ENCODE data around the gene SLC25A18. TPM values are rescaled to one million over a fixed set of nuclear protein-coding genes. Genes with fewer than 3 reads are reported as not detected.
"Not testable (repeated sequence)": the region's sequence is repeated elsewhere in the genome, so short reads cannot be mapped to it uniquely, and the experiment has no call there.

Gene SLC25A18
- total RNA-seq, 1 donor from 2014 or later: 2.2 TPM

DNA sequence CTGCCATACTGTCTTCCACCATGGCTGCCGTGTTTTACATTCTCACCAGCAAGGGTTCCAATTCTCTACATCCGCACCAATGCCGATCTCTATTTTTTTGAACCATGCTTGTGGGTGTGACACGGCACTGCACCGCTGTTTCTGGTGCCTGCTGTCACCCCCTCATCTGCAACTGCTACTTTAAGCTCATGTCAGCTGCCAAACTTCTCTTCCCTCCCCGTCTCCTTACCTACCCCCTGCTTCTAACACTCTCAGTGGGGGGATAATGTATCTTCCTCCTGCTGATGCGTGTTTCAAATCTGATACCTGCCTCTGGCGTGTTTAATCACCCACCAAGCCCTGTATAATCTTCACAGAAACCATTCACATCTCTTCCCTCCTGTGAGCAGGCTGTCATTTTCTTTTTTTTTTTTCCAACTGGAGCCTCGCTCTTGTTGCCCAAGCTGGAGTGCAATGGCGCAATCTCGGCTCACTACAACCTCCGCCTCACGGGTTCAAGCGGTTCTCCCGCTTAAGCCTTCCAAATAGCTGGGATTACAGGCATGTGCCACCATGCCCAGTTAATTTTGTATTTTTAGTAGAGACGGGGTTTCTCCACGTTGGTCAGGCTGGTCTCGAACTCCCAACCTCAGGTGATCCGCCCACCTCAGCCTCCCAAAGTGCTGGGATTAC is 2.9 kb downstream of the SLC25A18 start:
- ATAC-seq; intact Hi-C loops (cut with micrococcal nuclease); DNase-seq: not testable (repeated sequence)

GRCh38 chr22:17566776-17567175 is 3.5 kb downstream of the SLC25A18 start:
- DNase-seq (no peak), ATAC-seq (no peak)
- intact Hi-C loops (cut with micrococcal nuclease): no loop called here

- intact Hi-C loops (cut with micrococcal nuclease): no loop called here
- DNase-seq: peak; percentile 45
- ATAC-seq: peak; percentile 37
Observed at GRCh38 chr22:17569971-17570511, 6.7 kb downstream of the SLC25A18 start.

DNA sequence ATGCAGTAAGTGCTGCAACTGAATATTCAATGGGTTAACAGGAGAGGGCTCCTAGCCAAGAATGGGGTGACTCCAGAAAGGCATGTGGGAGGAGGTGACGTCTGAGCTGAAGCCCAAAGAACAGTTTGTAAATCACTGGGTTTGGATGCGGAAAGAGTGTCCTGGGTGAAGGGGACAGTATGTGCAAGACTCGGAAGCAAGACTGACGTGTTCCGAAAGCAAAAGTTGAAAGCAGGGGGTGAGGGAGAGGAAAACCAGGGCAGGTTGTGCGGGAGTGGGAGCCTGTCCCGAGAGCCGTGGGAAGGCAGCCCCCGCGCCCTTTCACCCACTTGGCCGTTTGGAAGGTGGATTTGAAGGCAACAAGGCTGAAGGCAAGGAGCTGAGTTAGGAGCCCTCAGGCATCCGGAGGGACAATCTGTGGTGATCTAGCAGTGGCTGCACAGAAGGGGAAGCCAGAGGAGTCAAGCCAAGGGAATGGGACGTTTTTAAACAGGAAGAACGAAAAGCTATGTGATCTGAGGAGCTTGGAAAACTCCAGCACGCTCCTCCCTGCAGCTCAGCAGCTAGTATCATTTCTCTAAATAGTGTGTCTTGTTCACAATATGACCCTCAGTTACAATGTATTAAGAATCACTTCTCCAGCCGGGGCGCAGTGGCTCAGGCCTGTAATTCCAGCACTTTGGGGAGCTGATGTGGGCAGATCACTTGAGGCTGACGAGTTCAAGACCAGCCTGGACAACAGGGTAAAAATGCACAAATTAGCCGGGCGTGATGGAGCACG is 7.7 kb downstream of the SLC25A18 start:
- intact Hi-C loops (cut with micrococcal nuclease): no loop called here
- ATAC-seq (peak; percentile 91), DNase-seq (peak; percentile 93)

DNA sequence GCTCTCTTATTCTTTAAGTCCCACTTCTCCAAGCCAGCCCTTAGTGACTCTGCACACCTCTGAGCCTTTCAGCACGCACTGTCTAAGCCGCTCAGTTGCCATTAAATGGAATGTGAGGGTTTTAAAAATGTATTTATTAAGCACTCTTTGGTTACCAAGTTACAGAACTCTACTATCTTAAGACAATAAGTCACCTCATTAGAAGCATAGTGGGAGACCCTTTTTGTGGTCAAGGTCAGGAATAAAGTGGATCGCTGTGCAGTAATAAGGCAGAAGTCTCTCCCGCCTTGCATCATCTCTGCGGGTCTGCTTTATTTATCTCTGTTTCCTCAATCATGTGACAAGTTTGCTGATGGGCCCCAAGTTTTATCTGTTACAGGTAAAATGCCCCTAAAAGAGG is 11.9 kb downstream of the SLC25A18 start:
- intact Hi-C loops (cut with micrococcal nuclease): loop anchor here (5.0 kb wide), 1 partner anchor 52 kb away; the partner anchor contains the start of gene ATP6V1E1
- no peak for DNase-seq
- no peak for ATAC-seq

GRCh38 chr22:17575681-17576080 is 12.4 kb downstream of the SLC25A18 start:
- no peak for ATAC-seq
- intact Hi-C loops (cut with micrococcal nuclease): loop anchor here (5.0 kb wide), 1 partner anchor 52 kb away; the partner anchor contains the start of gene ATP6V1E1
- DNase-seq: no peak

DNA sequence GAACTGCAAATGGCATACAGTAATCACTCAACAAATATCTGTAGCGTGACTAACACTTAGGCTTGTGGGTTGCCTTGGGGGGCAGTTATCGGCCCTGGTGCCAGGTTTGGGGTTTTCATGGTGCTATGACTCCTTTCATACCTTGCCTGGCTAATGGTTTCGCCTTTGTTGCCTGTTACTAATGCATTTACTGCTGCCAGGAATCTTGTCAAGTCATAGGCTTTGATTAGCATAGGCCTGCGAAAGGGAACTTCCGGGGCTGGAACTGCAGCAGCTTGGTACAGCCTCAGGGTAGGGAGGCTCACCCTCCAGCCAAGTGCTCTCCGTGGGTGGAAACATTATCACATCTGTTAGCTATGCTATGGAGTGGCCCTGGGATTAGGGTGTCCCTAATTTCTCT is 13.2 kb downstream of the SLC25A18 start:
- ATAC-seq: peak; percentile 48
- intact Hi-C loops (cut with micrococcal nuclease): loop anchor here (5.0 kb wide), 1 partner anchor 51 kb away; the partner anchor contains the start of gene ATP6V1E1
- no peak for DNase-seq

GRCh38 chr22:17578136-17578754 is 14.9 kb downstream of the SLC25A18 start:
- intact Hi-C loops (cut with micrococcal nuclease): loop anchor here (5.0 kb wide), 1 partner anchor 49 kb away; the partner anchor contains the start of gene ATP6V1E1
- peak; percentile 73 for DNase-seq
- peak; percentile 66 for ATAC-seq

DNA sequence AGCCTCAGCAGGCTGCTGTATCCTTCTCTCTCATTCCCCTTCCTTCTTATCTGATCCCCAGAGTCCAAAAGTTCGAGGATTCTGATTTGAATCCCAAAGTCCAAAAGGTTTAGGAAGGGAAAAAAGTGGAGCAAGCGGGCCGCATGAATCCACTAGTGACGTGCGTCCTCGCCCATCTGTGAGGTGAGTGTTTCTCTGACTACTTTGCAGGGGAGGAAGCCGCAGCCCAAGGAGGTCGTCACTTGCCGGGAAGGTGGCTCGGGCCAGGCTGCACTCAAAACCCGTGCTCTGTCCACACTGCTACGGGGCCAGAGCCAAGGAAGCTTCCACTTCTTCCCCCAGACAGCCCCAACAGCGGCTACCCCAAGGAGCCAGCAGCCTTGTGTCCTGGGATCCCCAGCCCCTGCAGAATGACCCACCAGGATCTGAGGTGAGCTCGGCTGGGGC is 16.3 kb downstream of the SLC25A18 start:
- ATAC-seq: no peak
- intact Hi-C loops (cut with micrococcal nuclease): loop anchor here (5.0 kb wide), 1 partner anchor 48 kb away; the partner anchor contains the start of gene ATP6V1E1

GRCh38 chr22:17580441-17581031 is 17.2 kb downstream of the SLC25A18 start:
- ATAC-seq: no peak
- DNase-seq: no peak
- intact Hi-C loops (cut with micrococcal nuclease): no loop called here

More for the DNA sequence above, 16.3 kb downstream of the SLC25A18 start:
- no peak for DNase-seq

DNA sequence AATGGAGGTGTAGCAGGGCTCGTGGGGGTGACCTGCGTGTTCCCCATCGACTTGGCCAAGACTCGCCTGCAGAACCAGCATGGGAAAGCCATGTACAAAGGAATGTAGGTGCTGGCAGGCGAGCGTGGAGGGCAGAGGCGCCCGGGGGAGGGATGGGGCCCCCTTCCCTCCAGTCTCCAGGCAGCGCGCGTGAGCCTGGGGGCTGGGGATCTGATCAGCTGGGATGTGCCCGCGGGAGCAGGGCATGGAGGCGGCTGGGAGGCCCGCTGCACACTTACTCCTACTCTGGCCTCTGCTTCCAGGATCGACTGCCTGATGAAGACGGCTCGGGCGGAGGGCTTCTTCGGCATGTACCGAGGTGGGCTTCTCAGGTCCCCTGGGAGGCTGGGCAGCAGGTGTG is 17.8 kb downstream of the SLC25A18 start:
- ATAC-seq (no peak), DNase-seq (no peak)
- intact Hi-C loops (cut with micrococcal nuclease): no loop called here

DNA sequence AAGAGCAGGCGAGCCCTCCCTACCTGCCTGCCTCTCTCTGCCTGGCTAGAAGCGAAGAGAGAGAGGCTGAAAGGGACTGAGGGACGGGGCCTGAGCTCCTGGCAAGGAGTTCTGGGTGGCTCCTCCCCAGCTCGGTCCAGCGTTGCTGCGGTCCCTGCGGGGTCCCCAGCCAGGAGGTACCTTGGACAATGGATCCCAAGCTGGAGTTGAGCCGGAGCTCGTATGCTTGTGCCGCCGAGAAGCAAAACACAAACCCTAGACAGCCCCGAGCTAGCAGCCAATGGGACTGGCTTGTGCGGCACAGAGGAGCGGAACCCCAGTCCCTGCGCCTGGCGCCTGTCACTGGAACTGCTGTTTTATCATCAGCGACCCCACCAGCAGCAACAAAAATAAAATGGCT is 18.3 kb downstream of the SLC25A18 start:
- intact Hi-C loops (cut with micrococcal nuclease): no loop called here
- ATAC-seq: no peak
- DNase-seq: no peak

- no peak for DNase-seq
- ATAC-seq: no peak
- intact Hi-C loops (cut with micrococcal nuclease): no loop called here
Observed at GRCh38 chr22:17583151-17583550, 19.9 kb downstream of the SLC25A18 start.

GRCh38 chr22:17586831-17587440 is 23.6 kb downstream of the SLC25A18 start:
- ATAC-seq (peak; percentile 56), DNase-seq (no peak)
- intact Hi-C loops (cut with micrococcal nuclease): no loop called here

GRCh38 chr22:17587629-17588028 is 24.3 kb downstream of the SLC25A18 start:
- intact Hi-C loops (cut with micrococcal nuclease): no loop called here
- DNase-seq (no peak), ATAC-seq (no peak)

DNA sequence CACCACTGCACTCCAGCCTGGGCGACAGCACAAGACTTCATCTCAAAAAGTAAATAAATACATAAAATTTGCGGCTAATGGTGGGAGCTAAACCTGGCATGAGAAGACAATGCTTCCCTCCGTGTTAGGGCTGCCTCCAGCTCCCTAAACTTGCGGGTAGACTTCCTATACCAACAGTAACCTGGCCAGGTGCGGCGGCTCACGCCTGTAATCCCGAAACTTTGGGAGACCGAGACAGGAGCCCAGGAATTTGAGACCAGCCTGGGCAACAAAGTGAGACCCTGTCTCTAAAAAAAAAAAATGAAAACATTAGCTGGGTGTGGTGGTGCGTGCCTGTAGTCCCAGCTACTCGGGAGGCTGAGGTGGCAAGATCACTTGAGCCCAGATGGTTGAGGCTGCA is 25.3 kb downstream of the SLC25A18 start:
- intact Hi-C loops (cut with micrococcal nuclease): no loop called here
- DNase-seq: no peak
- ATAC-seq: no peak

GRCh38 chr22:17589810-17590375 is 26.6 kb downstream of the SLC25A18 start:
- intact Hi-C loops (cut with micrococcal nuclease): no loop called here
- no peak for DNase-seq
- ATAC-seq: no peak

- ATAC-seq (no peak), DNase-seq (no peak)
- intact Hi-C loops (cut with micrococcal nuclease): no loop called here
Observed at GRCh38 chr22:17590586-17590985, 27.3 kb downstream of the SLC25A18 start.
